Forelimb muscle (tissue), 1 donor: ENCODE measurements around the gene WDR41. TPM values are rescaled to one million over a fixed set of nuclear protein-coding genes. Genes with fewer than 3 reads are reported as not detected.

ENCODE experiments used
- DNase-seq: peaks from one replicate; pipeline ENCODE4 v3.0.0-alpha.2; 2013; ENCODE audit warnings: low read depth
- polyA plus RNA-seq: library from polyadenylated mRNA; unstranded; fragments of 120-200 nt; gene quantifications from one replicate; pipeline ENCODE4 v1.2.1, GENCODE V29; 2013; ENCODE audit not compliant: insufficient read length

Gene WDR41
- polyA plus RNA-seq, 1 donor: 42.7 TPM

DNA sequence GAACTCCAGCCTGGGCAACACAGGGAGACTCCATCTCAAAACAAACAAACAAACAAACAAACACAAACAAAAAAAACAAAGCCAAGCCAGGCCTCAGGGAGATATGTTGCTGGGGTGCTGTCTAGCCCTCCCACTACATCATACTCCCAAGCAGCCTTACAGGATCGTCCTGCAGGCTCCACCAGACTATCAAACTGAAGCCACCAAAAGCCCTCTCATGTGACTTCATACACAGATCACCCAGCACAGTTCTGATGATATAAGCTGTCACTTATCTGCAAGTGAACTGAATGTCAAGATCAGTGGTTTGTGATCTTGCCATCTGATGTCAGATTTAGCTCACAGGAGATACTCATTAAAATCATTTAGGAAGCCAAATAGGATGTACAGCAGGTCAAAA lies 43.3 kb downstream of the WDR41 start:
- DNase-seq: no peak

DNA sequence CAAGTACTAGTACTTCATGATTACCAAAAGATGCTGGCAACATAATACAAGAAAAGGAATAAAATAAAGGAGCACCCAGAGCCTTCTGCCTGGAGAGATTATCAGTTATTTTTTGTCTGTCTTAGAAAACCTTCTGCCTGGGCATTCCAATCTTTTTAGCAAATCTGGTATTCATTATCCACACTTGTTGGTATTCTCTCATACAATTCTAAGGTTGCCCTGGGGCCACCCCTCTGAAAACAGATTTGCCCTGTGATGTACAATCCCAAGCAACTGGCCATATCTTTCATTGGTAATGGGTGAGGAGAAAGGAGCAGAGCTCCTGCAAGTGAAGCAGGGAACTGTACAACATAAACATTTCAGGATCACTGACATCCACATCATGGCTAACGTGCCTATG lies 47.8 kb downstream of the WDR41 start:
- DNase-seq: no peak

DNA sequence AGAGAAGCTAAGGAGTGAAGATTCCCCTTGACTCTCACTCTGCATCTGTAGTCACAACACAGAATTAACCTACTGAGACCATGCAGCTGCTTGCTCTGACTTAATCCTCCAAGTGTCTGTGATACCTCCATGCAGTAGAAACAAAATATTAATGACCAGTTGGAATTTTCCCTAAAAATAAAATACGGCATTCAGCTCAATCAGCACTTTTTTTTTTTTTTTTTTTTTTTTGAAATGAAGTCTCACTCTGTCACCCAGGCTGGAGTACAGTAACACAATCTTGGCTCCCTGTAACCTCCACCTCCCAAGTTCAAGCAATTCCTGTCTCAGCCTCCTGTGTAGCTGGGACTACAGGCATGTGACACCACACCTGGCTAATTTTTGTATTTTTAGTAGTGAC lies 48.4 kb downstream of the WDR41 start:
- no peak for DNase-seq

DNA sequence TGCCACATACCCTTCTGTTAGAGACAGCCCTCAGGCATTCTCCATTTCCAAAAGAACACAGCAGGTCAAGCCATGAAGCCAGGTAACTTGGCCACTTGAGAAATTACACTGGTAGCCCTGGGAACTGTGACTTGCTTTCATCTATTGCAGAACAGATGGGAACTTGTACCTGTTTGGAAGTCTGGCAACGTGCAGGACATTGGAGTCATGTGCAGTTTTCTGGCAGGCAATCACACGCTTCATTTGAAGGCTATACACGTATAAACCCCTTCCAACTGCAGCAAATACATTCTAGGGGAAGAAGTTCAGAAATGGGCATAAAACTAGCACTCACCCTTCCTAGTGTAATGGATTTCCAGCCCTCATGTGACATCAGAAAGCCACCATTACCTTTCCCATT lies 54.0 kb downstream of the WDR41 start:
- no peak for DNase-seq

DNA sequence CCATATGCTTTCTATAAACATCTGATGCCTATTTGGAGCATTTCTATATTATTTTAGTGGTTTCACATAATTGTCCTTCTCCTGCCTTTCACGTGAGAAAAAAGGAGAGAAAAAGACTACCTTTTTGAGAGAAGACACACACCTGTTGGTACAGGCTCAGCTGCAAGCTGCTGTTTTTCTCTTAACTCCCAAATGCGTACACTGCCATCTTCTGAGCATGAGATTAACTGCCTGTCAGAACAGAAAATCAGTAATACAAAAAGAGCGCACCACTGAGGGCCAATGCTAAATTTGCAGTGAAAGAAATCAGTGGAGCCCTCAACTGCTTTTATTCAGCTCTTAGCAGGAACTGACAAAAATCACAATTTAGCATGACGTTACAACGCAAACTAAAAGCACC lies 54.9 kb downstream of the WDR41 start:
- DNase-seq: no peak

DNA sequence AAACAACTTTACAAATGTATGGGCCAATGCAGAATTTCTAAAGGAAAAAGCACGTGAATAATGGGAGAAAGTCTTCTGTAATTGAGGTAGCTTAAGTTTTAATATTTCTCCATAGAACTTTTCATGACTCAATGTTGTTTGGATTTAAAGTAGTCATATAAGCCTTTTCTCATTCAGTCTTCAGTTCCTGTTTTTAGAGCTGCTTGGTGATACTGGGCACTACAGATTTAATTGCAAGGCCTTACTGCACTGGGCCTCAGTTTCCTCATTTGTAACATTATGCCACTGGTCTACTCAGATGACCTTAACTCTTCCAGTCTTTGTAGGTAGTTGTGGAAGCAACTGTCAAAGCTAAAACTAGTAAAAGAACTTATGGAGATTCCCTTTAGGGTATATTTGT lies 60.4 kb downstream of the WDR41 start:
- DNase-seq: no peak

DNA sequence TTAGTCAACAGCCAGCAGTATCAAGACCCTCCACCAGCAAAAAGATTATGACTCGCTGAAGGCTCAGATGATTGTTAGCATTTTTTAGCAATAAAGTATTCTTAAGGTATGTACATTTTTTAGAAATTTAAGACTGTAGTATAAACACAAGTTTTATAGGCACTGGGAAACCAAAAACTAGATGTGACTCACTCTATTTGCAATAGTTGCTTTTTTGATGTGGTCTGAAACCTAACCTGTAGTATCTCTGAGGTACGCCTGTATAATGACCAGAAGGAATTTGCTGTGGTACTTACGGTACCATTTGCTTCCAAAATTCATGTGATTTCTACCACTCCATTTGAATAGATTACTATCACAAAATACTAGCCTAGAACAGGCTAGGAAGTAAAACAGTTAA lies 60.8 kb downstream of the WDR41 start:
- DNase-seq: no peak

DNA sequence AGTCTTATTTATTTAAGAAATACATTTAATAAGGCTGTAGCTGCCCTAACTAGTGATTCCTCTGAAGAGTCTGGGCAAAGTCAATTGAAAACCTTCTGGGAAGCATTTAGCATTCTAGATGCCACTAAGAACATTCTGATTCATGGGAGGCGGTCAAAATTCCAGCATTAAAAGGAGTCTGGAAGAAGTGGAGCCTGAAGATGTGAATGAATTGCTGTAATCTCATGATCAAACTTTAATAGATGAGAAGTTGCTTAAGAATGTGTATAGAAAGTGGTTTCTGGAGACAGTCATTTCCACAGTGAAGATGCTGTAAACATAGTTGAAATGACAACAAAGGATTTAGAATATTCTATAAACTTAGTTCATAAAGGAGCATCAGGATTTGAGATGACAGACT lies 61.4 kb downstream of the WDR41 start:
- no peak for DNase-seq

DNA sequence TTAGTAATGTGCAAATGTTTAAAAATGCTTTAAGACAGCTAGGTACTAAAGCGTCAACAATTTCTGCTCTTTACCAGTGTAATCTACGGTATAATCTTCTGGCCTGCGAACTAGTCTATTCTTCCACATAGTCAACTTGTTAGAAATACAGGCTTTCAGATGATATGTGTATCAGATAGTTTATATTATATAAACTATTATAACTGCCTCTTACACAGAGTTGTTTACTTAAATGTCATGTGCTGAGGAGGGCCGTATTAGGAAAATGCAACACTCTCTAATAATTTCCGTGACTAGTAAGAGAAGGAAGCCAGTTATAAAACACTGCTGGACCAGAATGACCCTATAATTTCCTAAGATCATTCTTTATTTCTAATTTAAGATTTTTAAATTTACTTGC lies 63.6 kb downstream of the WDR41 start:
- no peak for DNase-seq

DNA sequence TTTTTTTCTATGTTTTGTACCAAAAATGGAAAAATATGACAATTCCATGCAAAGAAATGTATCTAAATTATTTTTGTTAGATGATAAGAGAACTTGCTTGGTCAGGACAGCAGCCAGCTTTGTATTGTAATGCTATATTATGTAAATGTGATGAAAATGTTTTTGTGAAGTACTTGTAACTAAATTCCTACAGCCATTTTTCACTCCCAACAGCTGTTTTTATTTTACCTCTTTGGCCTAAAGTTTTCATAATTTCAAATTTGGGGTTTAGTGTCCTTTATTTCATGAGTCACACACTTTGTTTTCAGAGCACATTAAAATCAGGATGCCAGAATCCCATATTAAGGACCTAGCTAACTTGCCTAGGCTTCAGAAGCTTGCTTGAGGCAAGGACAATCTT lies 64.1 kb downstream of the WDR41 start:
- DNase-seq: peak; percentile 19

DNA sequence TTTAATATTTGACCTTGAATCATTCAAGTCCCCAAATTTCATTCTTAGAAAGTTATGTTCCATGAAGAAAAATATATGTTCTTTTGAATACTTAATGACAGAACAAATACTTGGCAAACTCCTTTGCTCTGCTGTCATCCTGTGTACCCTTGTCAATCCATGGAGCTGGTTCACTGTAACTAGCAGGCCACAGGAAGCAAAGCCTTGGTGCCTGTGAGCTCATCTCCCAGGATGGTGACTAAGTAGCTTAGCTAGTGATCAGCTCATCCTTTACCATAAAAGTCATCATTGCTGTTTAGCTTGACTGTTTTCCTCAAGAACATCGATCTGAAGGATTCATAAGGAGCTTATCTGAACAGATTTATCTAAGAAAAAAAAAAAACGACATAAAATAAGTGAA lies 65.4 kb downstream of the WDR41 start:
- no peak for DNase-seq

DNA sequence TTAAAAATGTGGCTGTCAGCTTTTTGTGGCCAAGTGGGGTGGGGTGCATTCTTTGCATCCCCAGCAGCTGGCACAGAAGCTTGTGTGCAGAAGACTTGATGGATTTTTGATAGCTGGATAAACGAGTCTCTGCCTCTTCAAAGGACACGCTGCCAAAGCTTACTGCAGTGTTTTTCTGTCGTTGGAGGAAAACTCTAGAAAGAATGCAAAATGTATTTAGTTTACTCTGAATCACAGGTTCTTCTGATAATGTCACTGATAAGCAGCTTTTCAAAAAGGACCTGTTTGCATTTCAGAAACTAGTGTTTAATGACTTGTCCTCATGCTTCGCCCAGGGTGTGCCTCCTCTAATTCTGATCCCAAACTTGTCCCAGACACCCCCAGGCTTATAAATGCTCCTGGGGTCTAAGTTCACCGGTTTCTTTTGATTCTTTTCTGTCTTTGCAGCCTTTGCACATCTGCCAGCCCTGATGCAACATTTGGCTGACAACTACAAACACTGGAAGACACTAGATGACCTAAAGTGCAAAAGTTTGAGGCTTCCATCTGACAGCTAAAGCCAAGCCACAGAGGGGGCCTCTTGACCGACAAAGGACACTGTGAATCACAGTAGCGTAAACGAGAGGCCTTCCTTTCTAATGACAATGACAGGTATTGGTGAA lies 66.0 kb downstream of the WDR41 start:
- DNase-seq: no peak

DNA sequence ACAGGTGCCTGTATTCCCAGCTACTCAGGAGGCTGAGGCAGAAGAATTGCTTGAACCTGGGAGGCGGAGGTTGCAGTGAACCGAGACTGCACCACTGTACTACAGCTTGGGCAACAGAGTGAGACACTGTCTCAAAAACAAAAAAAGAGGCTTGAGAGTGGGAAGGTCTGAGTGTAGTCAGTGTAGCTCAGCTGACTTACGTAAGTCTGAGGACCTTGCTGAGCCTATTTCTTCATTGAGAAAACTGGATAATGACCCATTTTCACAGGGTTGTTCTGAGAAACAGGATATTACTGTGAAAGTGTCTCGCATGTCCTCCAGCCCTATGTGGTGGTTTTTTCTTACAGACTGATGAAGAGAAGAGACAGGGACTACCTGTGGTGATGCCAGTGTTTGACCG lies 66.7 kb downstream of the WDR41 start:
- no peak for DNase-seq

DNA sequence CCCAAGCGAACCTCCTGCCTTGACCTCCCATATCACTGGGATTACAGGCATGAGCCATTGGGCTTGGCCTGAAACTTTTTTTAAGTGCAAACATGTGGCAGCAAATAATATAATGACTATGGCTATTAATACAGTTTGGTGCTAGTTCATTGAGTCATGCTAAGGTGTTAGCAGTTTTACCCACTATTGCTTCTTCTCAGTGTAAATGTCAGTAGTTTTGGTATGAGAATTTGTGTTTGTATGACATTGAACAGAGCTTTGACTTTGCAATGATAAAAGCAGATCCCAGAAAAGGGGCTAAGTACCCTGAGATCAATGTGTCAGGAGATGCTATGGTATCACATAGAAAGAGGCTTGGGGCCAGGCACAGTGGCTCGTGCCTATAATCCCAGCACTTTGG lies 67.2 kb downstream of the WDR41 start:
- DNase-seq: no peak

DNA sequence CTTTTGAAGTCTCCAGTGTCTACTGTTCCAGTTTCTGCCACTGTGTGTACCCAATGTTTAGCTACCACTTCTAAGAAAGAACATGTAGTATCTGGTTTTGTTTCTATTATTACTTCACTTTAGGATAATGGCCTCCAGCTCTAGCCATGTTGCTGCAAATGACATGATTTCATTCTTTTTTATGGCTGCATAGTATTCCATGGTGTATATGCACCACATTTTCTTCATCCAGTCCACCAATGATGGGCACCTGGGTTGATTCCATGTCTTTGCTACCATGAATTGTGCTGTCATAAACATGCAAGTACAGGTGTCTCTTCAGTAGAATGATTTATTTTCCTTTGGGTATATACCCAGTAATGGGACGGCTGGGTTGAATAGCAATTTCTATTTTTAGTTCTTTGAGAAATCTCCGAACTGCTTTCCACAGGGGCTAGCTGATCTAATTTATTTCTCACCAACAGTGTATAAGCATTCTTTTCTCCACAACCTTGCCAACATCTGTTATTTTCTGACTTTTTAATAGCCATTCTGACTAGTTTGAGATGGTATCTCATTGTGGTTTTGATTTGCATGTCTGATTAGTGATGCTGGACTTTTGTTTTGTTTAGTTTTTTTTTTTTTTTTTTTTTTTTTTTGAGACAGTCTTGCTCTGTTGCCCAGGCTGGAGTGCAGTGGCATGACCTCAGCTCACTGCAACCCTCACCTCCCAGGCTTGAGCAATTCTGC lies 68.9 kb downstream of the WDR41 start:
- DNase-seq: no peak

DNA sequence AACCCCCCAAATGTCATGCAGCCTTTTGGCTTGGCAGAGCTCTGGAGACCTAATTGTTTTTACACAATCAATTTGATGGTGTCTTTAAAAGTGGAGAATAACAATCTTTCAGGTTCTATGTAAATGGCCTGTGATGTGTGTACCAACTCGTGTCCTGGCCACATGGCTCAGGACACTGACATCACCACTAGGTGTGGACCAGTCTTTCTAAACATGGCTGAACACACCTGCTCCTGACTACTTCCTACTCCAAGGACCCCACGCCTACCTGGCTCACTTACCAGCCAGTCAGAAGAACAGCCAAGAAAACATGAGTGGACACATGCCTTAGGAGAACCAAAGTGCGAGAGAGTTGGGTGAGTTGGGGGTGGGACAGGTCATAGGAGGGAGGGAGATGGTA lies 71.2 kb downstream of the WDR41 start:
- no peak for DNase-seq

DNA sequence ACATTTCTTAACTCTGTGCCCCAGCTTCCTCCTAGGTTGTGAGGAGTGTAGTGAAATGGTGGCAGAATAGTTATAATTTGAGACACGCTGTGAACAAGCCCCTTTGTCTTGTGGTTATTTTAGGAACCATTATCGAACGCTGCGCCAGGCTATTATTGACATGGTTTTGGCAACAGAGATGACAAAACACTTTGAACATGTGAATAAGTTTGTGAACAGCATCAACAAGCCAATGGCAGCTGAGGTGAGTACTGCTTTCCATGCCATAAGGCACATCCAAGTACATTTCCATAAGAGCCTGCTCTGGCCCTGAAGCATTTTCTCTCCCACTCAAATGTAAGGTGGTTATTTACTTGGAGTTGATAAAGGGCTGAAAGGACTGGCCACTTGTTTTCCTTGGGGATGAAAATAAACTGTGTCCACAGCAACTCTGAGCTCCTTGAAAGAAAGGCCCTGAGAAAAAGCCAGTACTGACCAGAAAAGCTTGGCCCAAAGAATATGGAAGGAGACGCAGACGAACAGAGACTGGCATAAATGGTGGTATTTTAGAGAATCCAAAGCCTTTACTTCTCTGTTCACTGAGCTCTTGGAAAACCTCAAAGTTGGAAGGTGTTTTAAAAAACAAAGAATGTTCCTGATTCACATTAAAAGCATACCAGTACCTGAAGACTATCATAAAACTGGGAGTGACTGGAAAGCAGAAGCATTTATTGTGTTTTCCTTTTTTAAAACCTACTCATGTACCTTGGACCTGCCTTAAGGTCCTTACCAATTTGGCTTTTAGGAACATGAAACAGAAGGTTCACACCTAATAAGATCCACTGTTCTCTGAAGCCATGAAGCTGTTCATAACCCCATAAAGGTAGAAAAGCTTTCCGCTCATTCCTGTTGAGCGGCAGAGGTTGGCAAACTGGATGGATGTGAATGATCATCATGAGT lies 72.2 kb downstream of the WDR41 start:
- no peak for DNase-seq

DNA sequence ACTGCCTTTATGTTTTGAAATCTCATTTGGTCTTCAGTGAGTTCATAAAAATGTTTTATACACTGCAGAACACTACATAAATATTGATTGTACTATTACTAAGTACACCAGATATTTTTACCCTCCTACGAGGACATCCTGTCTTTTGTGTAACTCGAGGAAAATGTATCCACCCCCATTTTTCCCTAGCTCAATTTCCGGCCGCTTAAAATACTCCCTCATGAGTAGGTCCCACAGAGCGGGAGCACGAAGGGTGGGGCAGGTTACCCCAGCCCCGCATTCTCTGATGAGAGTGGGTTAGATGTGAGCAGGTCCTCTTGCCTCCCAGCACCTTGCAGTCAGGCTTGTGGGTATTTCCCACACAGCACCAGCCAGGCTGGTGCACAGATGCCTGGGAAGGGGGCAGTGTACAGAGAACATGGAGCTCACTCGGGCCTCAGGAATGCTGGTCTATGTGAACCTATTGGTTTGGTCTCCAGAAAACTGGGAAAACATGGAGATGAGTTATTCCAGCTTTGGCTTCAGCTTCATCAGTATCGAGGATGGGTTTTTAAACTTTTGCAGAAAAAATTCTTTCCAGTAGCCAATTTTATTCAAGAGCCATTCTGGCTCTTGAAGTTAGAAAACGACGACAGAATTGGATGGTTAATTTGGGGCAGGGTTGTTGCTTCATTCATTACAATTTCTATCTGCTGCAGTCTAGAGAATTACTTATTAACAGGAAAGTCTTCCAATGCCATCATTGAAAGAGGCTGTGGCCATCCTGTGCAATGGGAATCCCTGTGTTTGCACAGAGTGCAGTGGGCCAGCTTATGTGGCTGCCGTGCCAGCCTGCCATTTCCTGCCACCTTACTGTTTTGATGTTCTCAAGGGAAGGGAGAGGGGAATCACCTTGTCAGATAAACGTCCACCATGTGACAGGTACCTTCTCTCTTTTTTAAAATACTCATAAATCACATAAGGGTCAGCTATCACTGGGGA lies 73.2 kb downstream of the WDR41 start:
- DNase-seq: no peak

DNA sequence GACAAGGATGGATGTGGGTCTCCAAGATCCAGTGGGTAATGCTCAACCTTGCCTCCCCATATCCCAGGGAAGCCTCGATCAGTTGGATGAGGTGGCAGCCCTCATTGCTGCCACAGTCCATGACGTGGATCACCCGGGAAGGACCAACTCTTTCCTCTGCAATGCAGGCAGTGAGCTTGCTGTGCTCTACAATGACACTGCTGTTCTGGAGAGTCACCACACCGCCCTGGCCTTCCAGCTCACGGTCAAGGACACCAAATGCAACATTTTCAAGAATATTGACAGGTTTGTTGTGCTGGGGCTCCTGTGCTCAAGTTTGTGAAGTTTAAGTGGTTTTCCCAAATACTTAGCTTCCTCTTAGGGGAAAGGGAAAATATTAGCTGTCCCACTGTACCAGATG lies 74.0 kb downstream of the WDR41 start:
- no peak for DNase-seq

DNA sequence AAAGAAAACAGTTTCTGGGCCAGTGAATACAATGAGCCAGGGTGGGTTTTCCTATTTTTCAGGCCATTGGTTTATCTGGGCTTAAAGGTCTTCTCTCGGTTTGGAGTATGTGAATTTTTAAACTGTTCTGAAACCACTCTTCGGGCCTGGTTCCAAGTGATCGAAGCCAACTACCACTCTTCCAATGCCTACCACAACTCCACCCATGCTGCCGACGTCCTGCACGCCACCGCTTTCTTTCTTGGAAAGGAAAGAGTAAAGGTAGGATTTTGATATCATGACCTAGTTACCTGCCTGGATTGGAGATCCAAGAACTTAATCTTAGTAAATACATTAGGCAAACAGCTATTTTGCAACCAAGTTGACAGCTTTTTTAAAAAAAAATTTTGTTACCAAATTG lies 79.1 kb downstream of the WDR41 start:
- DNase-seq: no peak

DNA sequence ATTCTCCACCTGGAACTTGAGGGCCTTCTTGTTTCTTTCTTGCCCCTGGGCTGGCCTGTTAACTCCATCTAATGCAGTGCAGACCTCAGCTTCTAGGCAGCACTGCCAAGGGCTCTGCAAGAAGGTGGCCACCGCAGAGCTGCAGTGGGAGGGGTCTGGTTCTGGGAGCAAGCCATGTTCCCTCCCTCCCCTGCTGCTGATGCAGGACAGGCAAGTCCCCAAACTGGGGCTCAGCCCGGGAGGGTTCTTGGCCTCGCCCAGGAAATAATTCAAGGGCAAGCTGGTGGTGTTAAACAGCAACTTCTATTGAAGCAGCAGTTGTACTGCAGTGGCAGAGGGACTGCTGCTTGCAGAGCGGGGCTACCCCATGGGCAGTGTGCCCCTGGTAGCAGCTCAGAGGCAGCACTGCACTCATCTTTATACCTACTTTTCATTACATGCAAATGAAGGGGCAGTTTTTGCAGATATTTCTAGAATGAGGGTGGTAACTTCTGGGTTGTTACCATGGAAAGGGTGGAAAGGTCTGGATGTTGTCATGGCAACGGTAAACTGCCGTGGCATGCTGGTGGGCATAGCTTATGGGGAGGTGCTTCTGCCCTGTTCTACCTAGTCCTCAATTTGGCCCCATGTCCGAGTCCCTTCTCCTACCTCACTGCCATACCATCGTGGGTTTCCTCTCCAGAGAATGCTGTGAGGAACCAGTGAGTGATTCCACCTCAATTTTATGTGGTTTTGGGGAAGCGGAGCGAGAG lies 82.1 kb downstream of the WDR41 start:
- DNase-seq: no peak
